MCF 10A (cell line): ENCODE data around the gene TTLL9. TPM values are rescaled to one million over a fixed set of nuclear protein-coding genes. Genes with fewer than 3 reads are reported as not detected.
A peak's percentile ranks its signal among the peaks of the same experiment; 100 is the strongest.

Source experiments
- BruUV-seq: library from RNA; stranded (reverse); fragments of 400-500 nt; replicated peaks from 2 replicates; lab custom pipeline; 2021; lab: Mats Ljungman, UMichigan
- CTCF ChIA-PET: fragments of 300-600 bp; sonication (Branson Sonifier 250); formaldehyde crosslinking; extraction: SDS; loops from one replicate; lab custom pipeline; 2021; ENCODE audit warnings: antibody characterized with exemption, inconsistent platforms; lab: Yijun Ruan, JAX
- POLR2A ChIA-PET: fragments of 300-600, 350-650 bp; sonication (Branson Sonifier 250); formaldehyde crosslinking; extraction: SDS; loops from one replicate; lab custom pipeline; 2020; ENCODE audit warnings: antibody characterized with exemption, inconsistent platforms; lab: Yijun Ruan, JAX
- DNase-seq: peaks from one replicate; pipeline ENCODE4 v3.0.0-alpha.2; 2018; ENCODE audit not compliant: unreplicated experiment
- H3K27ac Mint-ChIP-seq: one replicate; pipeline ENCODE4 v1.8.0; 2022; ENCODE audit warnings: mild to moderate bottlenecking, low read depth, mixed read lengths; ENCODE audit not compliant: unreplicated experiment
- H3K27me3 Mint-ChIP-seq: one replicate; pipeline ENCODE4 v1.8.0; 2022; ENCODE audit warnings: mixed read lengths; ENCODE audit not compliant: insufficient read depth, unreplicated experiment
- H3K36me3 Mint-ChIP-seq: one replicate; pipeline ENCODE4 v1.8.0; 2022; ENCODE audit warnings: mild to moderate bottlenecking, moderate library complexity, mixed read lengths; ENCODE audit not compliant: insufficient read depth, unreplicated experiment
- H3K4me1 Mint-ChIP-seq: one replicate; pipeline ENCODE4 v1.8.0; 2022; ENCODE audit warnings: mixed read lengths; ENCODE audit not compliant: insufficient read depth, unreplicated experiment
- H3K4me3 Mint-ChIP-seq: one replicate; pipeline ENCODE4 v1.8.0; 2022; ENCODE audit warnings: mild to moderate bottlenecking, moderate library complexity, mixed read lengths; ENCODE audit not compliant: unreplicated experiment
- H3K9me3 Mint-ChIP-seq: one replicate; pipeline ENCODE4 v1.8.0; 2022; ENCODE audit warnings: mixed read lengths; ENCODE audit not compliant: unreplicated experiment
- intact Hi-C: fragments of 100-400 bp; cut with micrococcal nuclease; formaldehyde crosslinking; loops from 2 replicates; pipeline ENCODE4 v1.14.1; 2022
- total RNA-seq: library from RNA; stranded (reverse); gene quantifications from 2 replicates; pipeline ENCODE4 v1.2.3, GENCODE V29; 2022
- TF ChIP-seq, protein P1 (sequence below): fragments of 200-600 bp; IDR thresholded peaks from one replicate; pipeline ENCODE4 v1.8.0; 2022; ENCODE audit warnings: antibody characterized with exemption, mild to moderate bottlenecking; ENCODE audit not compliant: unreplicated experiment

TTLL9 gene
- total RNA-seq, 1 experiment from 2014 or later, result 0.19 TPM

DNA sequence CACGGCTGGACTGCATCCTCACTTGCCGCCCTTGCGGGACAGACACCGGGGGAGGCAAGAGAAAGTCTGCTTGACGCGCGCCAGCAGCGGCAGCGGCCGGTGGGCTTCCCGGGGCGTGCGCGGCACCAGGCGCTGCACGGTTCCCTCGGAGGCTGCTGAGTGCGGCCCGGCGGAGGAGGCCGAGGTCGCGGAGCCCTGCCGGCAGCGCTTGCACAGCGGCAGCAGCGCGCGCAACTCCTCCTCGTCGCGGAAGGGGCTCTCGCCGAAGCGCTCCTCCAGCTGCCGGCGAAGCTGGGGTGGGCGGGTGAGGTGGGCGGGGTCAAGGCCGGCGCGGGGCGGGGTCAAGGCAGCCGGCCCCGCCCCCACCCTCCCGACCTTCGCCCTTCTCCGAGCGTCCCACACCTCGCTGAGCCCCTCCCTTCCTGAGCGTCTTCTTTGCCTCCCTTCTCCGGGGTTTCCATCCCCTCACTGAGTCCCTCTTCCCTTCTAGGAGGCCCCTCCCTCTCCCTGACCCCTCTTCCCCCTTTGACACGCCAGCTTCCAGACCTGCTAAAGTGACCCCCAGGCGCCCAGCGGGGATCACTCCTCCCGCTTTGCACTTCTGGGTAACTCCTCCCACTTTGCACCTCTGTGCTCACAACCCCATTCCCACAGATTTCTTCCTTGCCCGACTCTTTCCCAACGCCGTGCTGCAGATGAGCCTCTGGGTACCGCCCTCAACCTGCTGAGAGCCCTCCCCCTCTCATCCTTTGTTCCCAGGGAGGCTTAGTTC, 8.9 kb upstream of the TTLL9 start:
- Mint-ChIP-seq H3K27ac (no peak overlapping the region), H3K36me3 (no peaks in the 10 kb centered on the region), H3K4me3 (peak overlapping the region; percentile 54), H3K9me3 (no peaks in the 10 kb centered on the region), H3K4me1 (peaks cover 5% of the 10 kb centered on the region), H3K27me3 (peaks cover 40% of the 10 kb centered on the region)
- ChIA-PET CTCF (interaction anchor here (0.7 to 12.8 kb wide), 11 partner anchors 8 to 170 kb away, joined by 3 to 200 read pairs (median 10); partner anchors contain the start of genes FOXS1 and PDRG1), POLR2A (no interaction called here)
- BruUV-seq, result no TSS peak
- no peak for DNase-seq
- TF ChIP-seq, protein P1, sequence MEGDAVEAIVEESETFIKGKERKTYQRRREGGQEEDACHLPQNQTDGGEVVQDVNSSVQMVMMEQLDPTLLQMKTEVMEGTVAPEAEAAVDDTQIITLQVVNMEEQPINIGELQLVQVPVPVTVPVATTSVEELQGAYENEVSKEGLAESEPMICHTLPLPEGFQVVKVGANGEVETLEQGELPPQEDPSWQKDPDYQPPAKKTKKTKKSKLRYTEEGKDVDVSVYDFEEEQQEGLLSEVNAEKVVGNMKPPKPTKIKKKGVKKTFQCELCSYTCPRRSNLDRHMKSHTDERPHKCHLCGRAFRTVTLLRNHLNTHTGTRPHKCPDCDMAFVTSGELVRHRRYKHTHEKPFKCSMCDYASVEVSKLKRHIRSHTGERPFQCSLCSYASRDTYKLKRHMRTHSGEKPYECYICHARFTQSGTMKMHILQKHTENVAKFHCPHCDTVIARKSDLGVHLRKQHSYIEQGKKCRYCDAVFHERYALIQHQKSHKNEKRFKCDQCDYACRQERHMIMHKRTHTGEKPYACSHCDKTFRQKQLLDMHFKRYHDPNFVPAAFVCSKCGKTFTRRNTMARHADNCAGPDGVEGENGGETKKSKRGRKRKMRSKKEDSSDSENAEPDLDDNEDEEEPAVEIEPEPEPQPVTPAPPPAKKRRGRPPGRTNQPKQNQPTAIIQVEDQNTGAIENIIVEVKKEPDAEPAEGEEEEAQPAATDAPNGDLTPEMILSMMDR, result no peak
- intact Hi-C loops, result no loop called here

GRCh38 chr20:31862157-31862470, 8.3 kb upstream of the TTLL9 start:
- TF ChIP-seq, protein P1, result no peak
- Mint-ChIP-seq H3K4me1 (peaks cover 5% of the 10 kb centered on the region), H3K27ac (no peak overlapping the region), H3K27me3 (peaks cover 44% of the 10 kb centered on the region), H3K4me3 (peak overlapping the region; percentile 54), H3K36me3 (no peaks in the 10 kb centered on the region), H3K9me3 (no peaks in the 10 kb centered on the region)
- intact Hi-C loops, result no loop called here
- CTCF ChIA-PET, result interaction anchor here (2.0 to 4.0 kb wide), 5 partner anchors 9 to 170 kb away, joined by 8 to 49 read pairs (median 18); partner anchors contain the start of gene PDRG1
- POLR2A ChIA-PET, result no interaction called here
- BruUV-seq, result no TSS peak
- DNase-seq, result no peak

DNA sequence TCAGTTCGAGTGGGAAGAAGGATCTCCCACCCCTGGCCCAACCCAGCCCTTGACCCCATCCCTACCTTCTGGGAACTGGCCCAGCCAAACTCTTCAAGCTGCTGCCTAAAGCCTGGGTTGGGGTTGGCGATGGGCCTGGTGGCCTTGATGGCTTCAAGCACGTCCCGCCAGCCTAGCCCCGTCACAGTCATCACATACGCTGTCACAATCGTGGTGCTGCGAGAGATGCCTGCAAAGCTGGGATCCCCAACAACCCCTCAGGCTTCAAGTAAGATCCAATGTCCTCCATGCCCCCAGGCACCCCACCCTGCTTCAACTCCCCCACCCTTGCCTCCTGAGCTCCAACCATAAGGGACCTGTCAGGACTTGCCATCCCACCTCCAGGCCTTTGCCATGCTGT, 7.9 kb upstream of the TTLL9 start:
- H3K9me3 Mint-ChIP-seq, result no peaks in the 10 kb centered on the region
- POLR2A ChIA-PET, result no interaction called here
- BruUV-seq, result no TSS peak
- intact Hi-C loops, result no loop called here
- TF ChIP-seq, protein P1, result no peak
- H3K4me3 Mint-ChIP-seq, result no peak overlapping the region
- CTCF ChIA-PET, result interaction anchor here (0.6 to 4.0 kb wide), 7 partner anchors 9 to 222 kb away, joined by 3 to 49 read pairs (median 14); partner anchors contain the start of gene PDRG1
- DNase-seq, result no peak
- H3K36me3 Mint-ChIP-seq, result no peaks in the 10 kb centered on the region
- H3K27me3 Mint-ChIP-seq, result peaks cover 48% of the 10 kb centered on the region
- peaks cover 5% of the 10 kb centered on the region for H3K4me1 Mint-ChIP-seq
- no peak overlapping the region for H3K27ac Mint-ChIP-seq

DNA sequence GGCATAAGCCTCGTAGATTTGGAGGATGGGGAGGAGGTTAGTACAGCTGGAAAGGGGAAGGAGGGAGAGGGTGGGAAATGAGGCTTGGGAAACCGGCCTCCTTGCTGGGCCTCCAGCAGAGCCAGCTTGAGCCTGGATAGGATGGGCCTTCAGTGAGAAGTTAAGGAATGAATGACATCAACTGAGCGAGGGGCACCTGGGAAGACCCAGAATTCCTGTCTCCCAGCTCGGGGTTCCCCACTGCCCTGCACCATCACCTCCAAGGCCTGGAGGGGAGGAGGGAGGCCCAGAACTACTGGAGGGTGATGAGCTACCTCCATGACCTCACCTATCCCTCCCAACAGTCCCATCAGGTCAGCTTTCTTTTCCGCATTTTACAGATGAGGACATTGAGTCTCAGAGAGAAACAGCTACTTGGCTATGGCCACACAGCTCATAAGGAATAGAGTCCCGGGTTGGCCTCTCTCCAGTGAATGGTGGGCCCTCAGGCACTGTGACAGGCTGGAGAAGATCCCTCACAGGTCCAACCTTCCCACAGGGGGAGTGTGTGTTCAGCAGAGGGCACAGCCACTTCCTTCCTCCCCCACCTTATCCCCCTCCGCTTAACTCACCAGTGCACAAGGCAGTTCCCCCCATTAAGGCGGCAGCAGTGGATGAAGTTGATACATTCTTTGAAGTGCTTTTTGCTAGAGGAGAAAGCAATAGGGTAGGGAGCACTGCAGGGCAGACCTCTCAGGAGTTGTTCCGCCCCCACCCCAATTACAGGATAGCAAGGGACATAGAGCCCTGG, 6.9 kb upstream of the TTLL9 start:
- no peak overlapping the region for H3K4me3 Mint-ChIP-seq
- TF ChIP-seq, protein P1, result no peak
- no peak overlapping the region for H3K27ac Mint-ChIP-seq
- ChIA-PET POLR2A (no interaction called here), CTCF (interaction anchor here (0.6 to 4.0 kb wide), 14 partner anchors 10 to 248 kb away, joined by 3 to 49 read pairs (median 3); partner anchors contain the start of genes FOXS1 and PDRG1)
- H3K27me3 Mint-ChIP-seq, result peaks cover 50% of the 10 kb centered on the region
- no peak for DNase-seq
- H3K36me3 Mint-ChIP-seq, result no peaks in the 10 kb centered on the region
- intact Hi-C loops, result no loop called here
- no TSS peak for BruUV-seq
- no peaks in the 10 kb centered on the region for H3K9me3 Mint-ChIP-seq
- H3K4me1 Mint-ChIP-seq, result peaks cover 5% of the 10 kb centered on the region
